LNCAP (cell line): ENCODE measurements around the gene F2.

Experiments
- CTCF ChIP-seq: fragments of 450-650 bp; IDR thresholded peaks from 2 replicates; pipeline ENCODE4 v1.5.1; 2017; ENCODE audit warnings: mild to moderate bottlenecking

The F2 gene

DNA sequence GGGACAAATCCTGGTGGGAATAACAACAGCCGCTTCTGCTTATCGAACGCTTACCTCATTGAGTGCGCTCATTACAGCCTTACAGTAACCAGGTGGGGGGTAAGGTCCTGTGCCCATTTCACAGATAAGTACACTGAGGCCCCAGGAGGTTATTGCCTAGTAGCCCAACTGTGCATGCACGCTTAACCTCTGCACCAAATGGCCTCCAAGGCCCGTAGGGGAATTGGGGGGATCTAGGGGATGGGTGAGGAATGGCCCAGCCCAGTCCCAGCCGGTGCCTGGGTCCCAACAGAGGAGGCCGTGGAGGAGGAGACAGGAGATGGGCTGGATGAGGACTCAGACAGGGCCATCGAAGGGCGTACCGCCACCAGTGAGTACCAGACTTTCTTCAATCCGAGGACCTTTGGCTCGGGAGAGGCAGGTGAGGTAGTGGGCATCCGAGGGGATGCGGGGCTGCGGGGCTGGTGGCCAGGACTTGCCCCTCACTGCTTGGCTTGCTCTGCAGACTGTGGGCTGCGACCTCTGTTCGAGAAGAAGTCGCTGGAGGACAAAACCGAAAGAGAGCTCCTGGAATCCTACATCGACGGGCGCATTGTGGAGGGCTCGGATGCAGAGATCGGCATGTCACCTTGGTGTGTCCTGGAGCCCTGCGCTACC is 7.3 kb downstream of the F2 start:
- no peak for TF ChIP-seq CTCF

DNA sequence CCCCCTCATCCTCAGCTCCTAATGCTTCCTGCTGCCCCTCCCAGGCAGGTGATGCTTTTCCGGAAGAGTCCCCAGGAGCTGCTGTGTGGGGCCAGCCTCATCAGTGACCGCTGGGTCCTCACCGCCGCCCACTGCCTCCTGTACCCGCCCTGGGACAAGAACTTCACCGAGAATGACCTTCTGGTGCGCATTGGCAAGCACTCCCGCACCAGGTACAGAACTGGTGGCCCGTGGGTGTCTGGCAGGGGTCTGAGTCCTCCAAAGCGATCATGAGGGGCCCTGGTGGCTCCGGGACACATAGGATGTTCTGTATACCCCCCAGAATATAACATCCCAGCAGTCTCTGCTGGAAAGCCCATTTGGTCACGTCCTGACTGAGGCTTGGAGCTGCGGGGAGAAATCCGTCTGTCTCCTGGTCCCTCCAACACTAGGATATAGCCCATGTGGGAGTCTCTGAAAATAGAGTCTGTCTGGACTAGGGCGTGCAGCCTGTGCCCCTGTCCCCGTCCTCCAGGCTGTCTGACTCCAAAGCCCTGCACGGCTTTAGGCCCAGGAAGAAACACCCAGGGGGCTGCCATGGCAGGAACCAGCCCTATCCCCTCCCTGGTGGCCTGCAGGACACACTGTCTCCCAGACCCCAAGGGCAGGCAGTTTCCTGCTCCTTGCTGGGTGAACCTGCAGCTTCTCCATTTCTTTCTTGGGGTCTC is 9.1 kb downstream of the F2 start:
- TF ChIP-seq CTCF, result no peak

- TF ChIP-seq CTCF, result no peak
Measured at GRCh38 chr11:46728659-46729040, 9.6 kb downstream of the F2 start.

GRCh38 chr11:46729110-46730027 is 10.4 kb downstream of the F2 start:
- no peak for TF ChIP-seq CTCF

- TF ChIP-seq CTCF, result no peak
Measured at GRCh38 chr11:46731545-46731944, 12.5 kb downstream of the F2 start.

DNA sequence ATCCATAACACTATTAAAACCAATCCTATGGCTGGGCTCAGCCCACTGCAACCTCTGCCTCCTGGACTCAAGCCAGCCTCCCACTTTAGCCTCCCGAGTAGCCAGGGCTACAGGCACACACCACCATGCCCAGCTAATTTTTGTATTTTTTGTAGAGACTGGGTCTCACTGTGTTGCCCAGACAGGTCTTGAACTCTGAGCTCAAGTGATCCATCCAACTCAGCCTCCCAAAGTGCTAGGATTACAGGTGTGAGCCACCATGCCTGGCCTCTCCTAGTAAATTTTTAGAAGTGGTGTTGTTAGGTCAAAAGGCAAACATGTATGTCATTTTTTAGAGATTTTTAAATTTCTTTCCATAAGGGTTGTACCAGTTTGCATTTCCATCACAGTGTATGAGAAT is 14.2 kb downstream of the F2 start:
- TF ChIP-seq CTCF, result no peak

GRCh38 chr11:46736146-46736545 is 17.1 kb downstream of the F2 start:
- no peak for TF ChIP-seq CTCF
